ENCODE data around the gene CNOT6. TPM values are rescaled to one million over a fixed set of nuclear protein-coding genes. Genes with fewer than 3 reads are reported as not detected.
"Not testable (repeated sequence)": the region's sequence is repeated elsewhere in the genome, so short reads cannot be mapped to it uniquely, and the experiment has no call there.

CNOT6 gene
- total RNA-seq (ENCODE audit: unreplicated experiment) = 46.3 TPM
- long read RNA-seq, partial matches to known transcripts = 2 of 3 reads
- long read RNA-seq, other reads (novel, unspliced or antisense) = 1 of 3 reads

DNA sequence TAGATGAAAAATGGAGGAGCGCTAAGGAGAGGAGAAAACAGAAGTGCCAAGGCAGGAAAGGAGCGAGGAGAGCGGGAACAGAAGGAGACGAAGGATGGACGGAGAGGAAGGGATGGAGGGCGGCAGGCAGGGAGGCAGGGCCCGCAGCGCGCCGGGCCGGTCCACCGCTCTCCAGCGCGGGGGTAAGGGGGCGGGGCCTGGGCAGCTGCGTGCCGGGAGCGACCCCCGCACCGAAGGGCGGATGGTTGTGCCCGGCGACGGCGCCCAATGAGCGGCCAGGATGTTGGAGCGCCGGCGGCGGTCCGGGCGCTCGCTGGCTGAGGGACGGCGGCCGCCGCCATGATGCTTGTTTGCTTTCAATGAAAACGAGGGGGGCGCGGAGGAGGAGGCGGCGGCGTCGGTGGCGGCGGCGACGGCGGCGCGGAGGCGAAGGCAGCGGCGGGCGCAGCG lies at the start of gene CNOT6:
TSS of gene CNOT6 (plus strand) at position 320 of the 450 bp plus-strand sequence. CDS start 34,898 bp downstream, outside the sequence.
- Mint-ChIP-seq H3K36me3 (ENCODE audit: low read depth, unreplicated experiment) (peaks cover 16% of the 10 kb centered on the region), H3K4me1 (ENCODE audit: unreplicated experiment) (peaks cover 31% of the 10 kb centered on the region), H3K9me3 (ENCODE audit: unreplicated experiment) (no peaks in the 10 kb centered on the region), H3K27ac (ENCODE audit: unreplicated experiment) (peak within 1 kb of the TSS; percentile 97), H3K27me3 (ENCODE audit: unreplicated experiment) (peaks cover 10% of the 10 kb centered on the region), H3K4me3 (ENCODE audit: unreplicated experiment) (peak within 1 kb of the TSS; percentile 99)
- TF ChIP-seq, protein P1, sequence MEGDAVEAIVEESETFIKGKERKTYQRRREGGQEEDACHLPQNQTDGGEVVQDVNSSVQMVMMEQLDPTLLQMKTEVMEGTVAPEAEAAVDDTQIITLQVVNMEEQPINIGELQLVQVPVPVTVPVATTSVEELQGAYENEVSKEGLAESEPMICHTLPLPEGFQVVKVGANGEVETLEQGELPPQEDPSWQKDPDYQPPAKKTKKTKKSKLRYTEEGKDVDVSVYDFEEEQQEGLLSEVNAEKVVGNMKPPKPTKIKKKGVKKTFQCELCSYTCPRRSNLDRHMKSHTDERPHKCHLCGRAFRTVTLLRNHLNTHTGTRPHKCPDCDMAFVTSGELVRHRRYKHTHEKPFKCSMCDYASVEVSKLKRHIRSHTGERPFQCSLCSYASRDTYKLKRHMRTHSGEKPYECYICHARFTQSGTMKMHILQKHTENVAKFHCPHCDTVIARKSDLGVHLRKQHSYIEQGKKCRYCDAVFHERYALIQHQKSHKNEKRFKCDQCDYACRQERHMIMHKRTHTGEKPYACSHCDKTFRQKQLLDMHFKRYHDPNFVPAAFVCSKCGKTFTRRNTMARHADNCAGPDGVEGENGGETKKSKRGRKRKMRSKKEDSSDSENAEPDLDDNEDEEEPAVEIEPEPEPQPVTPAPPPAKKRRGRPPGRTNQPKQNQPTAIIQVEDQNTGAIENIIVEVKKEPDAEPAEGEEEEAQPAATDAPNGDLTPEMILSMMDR (IDR thresholded peaks at IDR 0.05; ENCODE audit: unreplicated experiment) = no peak
- DNase-seq (ENCODE audit: low spot score) = peak; percentile 97

DNA sequence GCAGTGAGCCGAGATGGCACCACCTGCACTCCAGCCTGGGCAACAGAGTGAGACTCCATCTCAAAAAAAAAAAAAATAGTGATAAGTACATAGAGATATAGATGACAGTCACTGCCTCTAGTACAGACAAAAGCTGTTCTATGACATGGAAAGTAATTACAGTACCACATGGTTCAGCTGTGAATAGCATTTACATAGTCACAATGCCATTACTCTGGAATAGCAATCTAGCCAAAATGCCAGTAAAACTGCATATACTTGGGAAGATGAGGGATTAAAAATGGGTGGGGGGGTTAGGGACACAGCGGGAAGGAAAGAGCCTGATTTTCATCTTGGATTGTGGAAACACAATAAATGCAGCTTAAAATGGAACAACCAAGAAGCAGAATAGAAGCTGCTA lies 39.4 kb upstream of the CNOT6 start:
- TF ChIP-seq, protein P1 (IDR thresholded peaks at IDR 0.05; ENCODE audit: unreplicated experiment) = no peak
- H3K27ac Mint-ChIP-seq (ENCODE audit: unreplicated experiment) = no peak overlapping the region
- no peaks in the 10 kb centered on the region for H3K4me1 Mint-ChIP-seq (ENCODE audit: unreplicated experiment)
- H3K9me3 Mint-ChIP-seq (ENCODE audit: unreplicated experiment) = peaks cover 14% of the 10 kb centered on the region
- peaks cover 7% of the 10 kb centered on the region for H3K27me3 Mint-ChIP-seq (ENCODE audit: unreplicated experiment)
- H3K4me3 Mint-ChIP-seq (ENCODE audit: unreplicated experiment) = no peak overlapping the region
- DNase-seq (ENCODE audit: low spot score) = no peak
- peaks cover 20% of the 10 kb centered on the region for H3K36me3 Mint-ChIP-seq (ENCODE audit: low read depth, unreplicated experiment)

DNA sequence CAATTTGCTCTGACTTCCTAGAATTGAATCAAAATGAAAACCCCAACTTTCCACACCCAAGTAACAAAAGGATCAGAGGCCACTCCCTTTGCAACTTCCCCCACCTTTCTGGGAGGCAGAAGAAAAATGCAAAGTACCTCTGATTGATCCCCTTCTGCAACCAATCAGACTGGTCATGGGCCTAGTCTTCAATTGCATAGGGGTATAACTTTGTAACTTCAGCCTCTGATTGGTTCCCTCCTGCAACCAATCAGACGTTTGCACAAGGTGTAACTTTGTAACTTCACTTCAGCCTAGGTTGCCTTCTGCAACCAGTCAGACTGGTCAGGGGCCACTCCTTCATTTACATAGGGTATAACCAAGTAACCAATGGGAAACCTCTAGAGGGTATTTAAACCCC lies 38.3 kb upstream of the CNOT6 start:
- Mint-ChIP-seq H3K27ac (ENCODE audit: unreplicated experiment) (no peak overlapping the region), H3K27me3 (ENCODE audit: unreplicated experiment) (peaks cover 7% of the 10 kb centered on the region), H3K9me3 (ENCODE audit: unreplicated experiment) (peaks cover 14% of the 10 kb centered on the region), H3K4me3 (ENCODE audit: unreplicated experiment) (no peak overlapping the region), H3K4me1 (ENCODE audit: unreplicated experiment) (no peaks in the 10 kb centered on the region), H3K36me3 (ENCODE audit: low read depth, unreplicated experiment) (peaks cover 21% of the 10 kb centered on the region)
- DNase-seq (ENCODE audit: low spot score) = no peak
- TF ChIP-seq, protein P1 (IDR thresholded peaks at IDR 0.05; ENCODE audit: unreplicated experiment) = no peak

DNA sequence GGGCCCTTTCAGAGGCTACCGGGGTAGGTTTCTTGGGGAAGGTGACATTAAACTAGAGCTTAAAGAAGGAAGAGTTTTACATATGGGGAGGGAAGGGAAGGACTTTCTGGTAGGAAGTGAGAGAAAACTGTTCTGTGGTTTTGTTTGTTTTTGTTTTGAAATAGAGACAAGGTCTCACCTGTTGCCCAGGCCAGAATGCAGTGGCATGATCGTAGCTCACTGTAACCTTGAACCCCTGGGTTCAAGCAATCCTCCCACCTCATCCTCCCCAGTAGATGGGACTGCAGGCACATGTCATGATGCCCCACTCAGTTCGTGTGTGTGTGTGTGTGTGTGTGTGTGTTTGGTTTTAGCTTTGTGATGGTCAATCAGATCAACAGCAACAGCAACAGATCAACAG lies 37.4 kb upstream of the CNOT6 start:
- H3K4me3 Mint-ChIP-seq (ENCODE audit: unreplicated experiment) = no peak overlapping the region
- peaks cover 7% of the 10 kb centered on the region for H3K27me3 Mint-ChIP-seq (ENCODE audit: unreplicated experiment)
- H3K36me3 Mint-ChIP-seq (ENCODE audit: low read depth, unreplicated experiment) = peaks cover 21% of the 10 kb centered on the region
- H3K4me1 Mint-ChIP-seq (ENCODE audit: unreplicated experiment) = no peaks in the 10 kb centered on the region
- DNase-seq (ENCODE audit: low spot score) = no peak
- TF ChIP-seq, protein P1 (IDR thresholded peaks at IDR 0.05; ENCODE audit: unreplicated experiment) = no peak
- H3K9me3 Mint-ChIP-seq (ENCODE audit: unreplicated experiment) = peaks cover 14% of the 10 kb centered on the region
- no peak overlapping the region for H3K27ac Mint-ChIP-seq (ENCODE audit: unreplicated experiment)

DNA sequence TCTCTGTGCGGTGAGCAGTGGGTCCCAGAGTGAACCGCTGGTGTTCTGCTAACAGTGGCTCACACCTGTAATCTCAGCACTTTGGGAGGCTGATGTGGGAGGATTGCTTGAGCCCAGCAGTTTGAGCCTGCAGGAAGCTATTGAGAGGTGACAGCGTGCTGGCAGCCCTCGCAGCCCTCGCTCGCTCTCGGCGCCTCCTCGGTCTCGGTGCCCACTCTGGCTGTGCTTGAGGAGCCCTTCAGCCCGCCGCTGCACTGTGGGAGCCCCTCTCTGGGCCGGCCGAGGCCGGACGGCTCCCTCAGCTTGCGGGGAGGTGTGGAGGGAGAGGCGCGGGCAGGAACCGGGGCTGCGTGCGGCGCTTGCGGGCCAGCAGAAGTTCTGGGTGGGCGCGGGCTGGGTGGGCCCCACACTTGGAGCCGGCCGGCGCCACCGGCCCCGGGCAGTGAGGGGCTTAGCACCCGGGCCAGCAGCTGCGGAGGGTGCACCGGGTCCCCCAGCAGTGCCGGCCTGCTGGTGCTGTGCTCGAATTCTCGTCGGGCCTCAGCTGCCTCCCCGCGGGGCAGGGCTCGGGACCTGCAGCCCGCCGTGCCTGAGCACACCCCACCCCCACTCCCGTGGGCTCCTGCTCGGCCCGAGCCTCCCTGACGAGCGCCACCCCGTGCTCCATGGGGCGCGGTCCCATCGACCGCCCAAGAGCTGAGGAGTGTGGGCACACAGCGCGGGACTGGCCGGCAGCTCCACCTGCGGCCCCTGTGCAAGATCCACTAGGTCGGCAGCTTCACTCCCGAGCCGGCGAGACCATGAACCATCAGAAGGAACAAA lies 35.1 kb upstream of the CNOT6 start:
- DNase-seq (ENCODE audit: low spot score); H3K4me3 Mint-ChIP-seq (ENCODE audit: unreplicated experiment); H3K4me1 Mint-ChIP-seq (ENCODE audit: unreplicated experiment); H3K27me3 Mint-ChIP-seq (ENCODE audit: unreplicated experiment); H3K27ac Mint-ChIP-seq (ENCODE audit: unreplicated experiment): not testable (repeated sequence)
- Mint-ChIP-seq H3K9me3 (ENCODE audit: unreplicated experiment) (peaks cover 14% of the 10 kb centered on the region), H3K36me3 (ENCODE audit: low read depth, unreplicated experiment) (peaks cover 21% of the 10 kb centered on the region)

DNA sequence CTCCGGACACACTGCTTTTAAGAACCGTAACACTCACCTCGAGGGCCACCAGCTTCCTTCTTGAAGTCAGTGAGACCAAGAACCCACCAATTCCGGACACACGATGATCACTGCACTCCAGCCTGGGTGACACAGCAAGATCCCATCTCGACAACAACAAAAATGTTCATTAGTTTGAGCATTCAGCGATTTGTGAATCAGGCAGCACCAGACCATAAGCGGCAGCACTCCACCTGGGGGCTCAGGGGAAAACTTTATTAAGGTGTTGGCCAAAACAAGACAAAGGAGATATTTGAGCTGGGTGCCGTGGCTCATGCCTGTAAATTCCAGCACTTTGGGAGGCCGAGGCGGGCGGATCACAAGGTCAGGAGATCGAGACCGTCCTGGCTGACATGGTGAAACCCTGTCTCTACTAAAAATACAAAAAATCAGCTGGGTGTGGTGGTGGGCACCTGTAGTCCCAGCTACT lies 34.5 kb upstream of the CNOT6 start:
- not testable (repeated sequence) for H3K4me1 Mint-ChIP-seq (ENCODE audit: unreplicated experiment); H3K27ac Mint-ChIP-seq (ENCODE audit: unreplicated experiment); DNase-seq (ENCODE audit: low spot score); H3K27me3 Mint-ChIP-seq (ENCODE audit: unreplicated experiment)
- Mint-ChIP-seq H3K36me3 (ENCODE audit: low read depth, unreplicated experiment) (peaks cover 21% of the 10 kb centered on the region), H3K4me3 (ENCODE audit: unreplicated experiment) (peak overlapping the region; percentile 65), H3K9me3 (ENCODE audit: unreplicated experiment) (peaks cover 14% of the 10 kb centered on the region)
